ENCODE results near the gene PRR22. TPM values are rescaled to one million over a fixed set of nuclear protein-coding genes. Genes with fewer than 3 reads are reported as not detected.

The PRR22 gene
- total RNA-seq, 3 donors from 2014 or later (not counting 1 experiment from before 2014, with no cell fraction given): 2.4 to 5.4 (median 4.2) TPM

DNA sequence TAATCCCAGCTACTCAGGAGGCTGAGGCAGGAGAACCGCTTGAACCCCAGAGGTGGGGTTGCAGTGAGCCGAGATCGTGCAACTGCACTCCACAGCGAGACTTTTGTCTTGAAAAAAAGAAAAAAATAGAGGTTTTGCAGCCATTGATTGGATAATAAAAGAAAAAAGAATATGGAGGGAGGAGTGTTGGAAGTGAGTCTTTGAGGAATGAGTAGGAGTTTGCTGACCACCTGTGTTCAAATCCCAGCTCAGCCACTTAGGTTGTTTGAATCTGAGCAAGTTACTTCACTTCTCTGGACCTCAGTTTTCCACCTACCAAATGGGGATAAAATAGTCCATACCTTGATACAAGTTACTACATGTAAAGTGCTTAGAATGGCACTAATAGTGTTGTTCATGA is 26.6 kb upstream of the PRR22 start:
- no peaks in the 10 kb centered on the region for H3K36me3 ChIP-seq (ENCODE audit: control insufficient read depth, insufficient read depth, low read length)
- H3K27ac ChIP-seq (ENCODE audit: low read length): no peak overlapping the region
- TF ChIP-seq, protein P1, sequence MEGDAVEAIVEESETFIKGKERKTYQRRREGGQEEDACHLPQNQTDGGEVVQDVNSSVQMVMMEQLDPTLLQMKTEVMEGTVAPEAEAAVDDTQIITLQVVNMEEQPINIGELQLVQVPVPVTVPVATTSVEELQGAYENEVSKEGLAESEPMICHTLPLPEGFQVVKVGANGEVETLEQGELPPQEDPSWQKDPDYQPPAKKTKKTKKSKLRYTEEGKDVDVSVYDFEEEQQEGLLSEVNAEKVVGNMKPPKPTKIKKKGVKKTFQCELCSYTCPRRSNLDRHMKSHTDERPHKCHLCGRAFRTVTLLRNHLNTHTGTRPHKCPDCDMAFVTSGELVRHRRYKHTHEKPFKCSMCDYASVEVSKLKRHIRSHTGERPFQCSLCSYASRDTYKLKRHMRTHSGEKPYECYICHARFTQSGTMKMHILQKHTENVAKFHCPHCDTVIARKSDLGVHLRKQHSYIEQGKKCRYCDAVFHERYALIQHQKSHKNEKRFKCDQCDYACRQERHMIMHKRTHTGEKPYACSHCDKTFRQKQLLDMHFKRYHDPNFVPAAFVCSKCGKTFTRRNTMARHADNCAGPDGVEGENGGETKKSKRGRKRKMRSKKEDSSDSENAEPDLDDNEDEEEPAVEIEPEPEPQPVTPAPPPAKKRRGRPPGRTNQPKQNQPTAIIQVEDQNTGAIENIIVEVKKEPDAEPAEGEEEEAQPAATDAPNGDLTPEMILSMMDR (IDR thresholded peaks at IDR 0.05): no peak
- H3K4me1 Mint-ChIP-seq: no peaks in the 10 kb centered on the region
- intact Hi-C loops (cut with micrococcal nuclease): no loop called here
- no peaks in the 10 kb centered on the region for H3K9me3 Mint-ChIP-seq
- peaks cover 7 to 12% of the 10 kb centered on the region in 2 donors for H3K27me3 Mint-ChIP-seq (ENCODE audit: low read depth in 2 of 2)
- H3K4me3 Mint-ChIP-seq: no peak overlapping the region
- ATAC-seq: no peak
- H3K27me3 ChIP-seq (ENCODE audit: control insufficient read depth, insufficient read depth, low read length): no peaks in the 10 kb centered on the region
- DNase-seq: no peak
- H3K27ac Mint-ChIP-seq: no peak overlapping the region
- no peaks in the 10 kb centered on the region for H3K36me3 Mint-ChIP-seq
- H3K4me1 ChIP-seq (ENCODE audit: control insufficient read depth, insufficient read depth, low read length): no peaks in the 10 kb centered on the region
- WGBS (ENCODE audit: insufficient coverage): 93% methylated on average over 4 of the region's 4 CpGs
- H3K9me3 ChIP-seq (ENCODE audit: control insufficient read depth, insufficient read depth, low read length): no peaks in the 10 kb centered on the region
- no peak overlapping the region for H3K4me3 ChIP-seq (ENCODE audit: low read length)

DNA sequence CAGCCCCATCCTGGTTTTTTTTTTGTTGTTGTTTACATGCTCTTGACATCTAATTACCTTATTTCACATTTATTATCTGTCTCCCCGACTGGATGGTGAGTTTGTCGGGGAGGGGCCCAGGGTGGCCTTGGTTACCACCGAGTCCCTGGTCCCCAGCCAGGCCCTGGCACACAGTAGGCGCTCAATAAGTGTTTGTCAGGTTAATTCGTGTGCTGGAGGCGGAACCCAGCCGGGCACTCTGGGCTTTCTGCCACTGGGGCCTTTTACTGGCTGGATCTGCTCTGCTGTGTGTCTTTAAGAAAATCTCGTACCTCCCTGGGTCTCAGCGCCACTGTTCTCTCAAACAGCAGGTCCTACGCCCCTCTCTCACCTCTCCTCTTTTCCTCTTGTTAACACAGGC is 24.9 kb upstream of the PRR22 start:
- H3K36me3 Mint-ChIP-seq: no peaks in the 10 kb centered on the region
- intact Hi-C loops (cut with micrococcal nuclease): no loop called here
- Histone ChIP-seq H3K36me3 (ENCODE audit: control insufficient read depth, insufficient read depth, low read length) (no peaks in the 10 kb centered on the region), H3K27me3 (ENCODE audit: control insufficient read depth, insufficient read depth, low read length) (peaks cover 3% of the 10 kb centered on the region), H3K4me3 (ENCODE audit: low read length) (no peak overlapping the region), H3K4me1 (ENCODE audit: control insufficient read depth, insufficient read depth, low read length) (peaks cover 9% of the 10 kb centered on the region), H3K9me3 (ENCODE audit: control insufficient read depth, insufficient read depth, low read length) (no peaks in the 10 kb centered on the region), H3K27ac (ENCODE audit: low read length) (no peak overlapping the region)
- WGBS (ENCODE audit: insufficient coverage): 81% methylated on average over 10 of the region's 10 CpGs
- no peak overlapping the region for H3K27ac Mint-ChIP-seq
- ATAC-seq (no peak), DNase-seq (no peak)
- no peak overlapping the region for H3K4me3 Mint-ChIP-seq
- H3K27me3 Mint-ChIP-seq (ENCODE audit: low read depth in 2 of 2): peaks cover 7 to 16% of the 10 kb centered on the region in 2 donors
- H3K4me1 Mint-ChIP-seq: peaks cover 0 to 3% of the 10 kb centered on the region in 2 donors
- no peaks in the 10 kb centered on the region for H3K9me3 Mint-ChIP-seq
- TF ChIP-seq, protein P1 (IDR thresholded peaks at IDR 0.05): no peak

DNA sequence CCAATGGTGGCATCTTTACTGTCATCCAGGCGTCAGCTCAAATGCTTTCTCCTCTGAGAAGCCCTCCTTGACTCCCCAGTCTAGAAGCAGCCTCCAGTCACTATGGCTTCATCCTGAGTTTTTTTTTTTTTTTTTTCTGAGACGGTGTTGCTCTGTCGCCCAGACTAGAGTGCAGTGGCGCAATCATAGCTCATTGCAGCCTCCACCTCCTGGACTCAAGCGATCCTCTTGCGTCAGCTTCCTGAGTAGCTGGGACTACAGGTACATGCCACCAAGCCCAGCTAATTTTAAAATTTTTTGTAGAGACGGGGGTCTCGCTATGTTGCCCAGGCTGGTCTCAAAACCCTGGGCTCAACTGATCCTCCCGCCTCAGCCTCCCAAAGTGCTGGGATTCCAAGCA is 24.5 kb upstream of the PRR22 start:
- Mint-ChIP-seq H3K9me3 (no peaks in the 10 kb centered on the region), H3K4me1 (peaks cover 4 to 7% of the 10 kb centered on the region in 2 donors), H3K36me3 (no peaks in the 10 kb centered on the region), H3K27ac (no peak overlapping the region), H3K27me3 (ENCODE audit: low read depth in 2 of 2) (peaks cover 7 to 20% of the 10 kb centered on the region in 2 donors), H3K4me3 (no peak overlapping the region)
- WGBS (ENCODE audit: insufficient coverage): 84% methylated on average over 9 of the region's 9 CpGs
- no peak for ATAC-seq
- intact Hi-C loops (cut with micrococcal nuclease): no loop called here
- no peak overlapping the region for H3K27ac ChIP-seq (ENCODE audit: low read length)
- TF ChIP-seq, protein P1 (IDR thresholded peaks at IDR 0.05): no peak
- H3K9me3 ChIP-seq (ENCODE audit: control insufficient read depth, insufficient read depth, low read length): no peaks in the 10 kb centered on the region
- H3K27me3 ChIP-seq (ENCODE audit: control insufficient read depth, insufficient read depth, low read length): peaks cover 7% of the 10 kb centered on the region
- no peak overlapping the region for H3K4me3 ChIP-seq (ENCODE audit: low read length)
- H3K36me3 ChIP-seq (ENCODE audit: control insufficient read depth, insufficient read depth, low read length): no peaks in the 10 kb centered on the region
- no peak for DNase-seq
- peaks cover 13% of the 10 kb centered on the region for H3K4me1 ChIP-seq (ENCODE audit: control insufficient read depth, insufficient read depth, low read length)

DNA sequence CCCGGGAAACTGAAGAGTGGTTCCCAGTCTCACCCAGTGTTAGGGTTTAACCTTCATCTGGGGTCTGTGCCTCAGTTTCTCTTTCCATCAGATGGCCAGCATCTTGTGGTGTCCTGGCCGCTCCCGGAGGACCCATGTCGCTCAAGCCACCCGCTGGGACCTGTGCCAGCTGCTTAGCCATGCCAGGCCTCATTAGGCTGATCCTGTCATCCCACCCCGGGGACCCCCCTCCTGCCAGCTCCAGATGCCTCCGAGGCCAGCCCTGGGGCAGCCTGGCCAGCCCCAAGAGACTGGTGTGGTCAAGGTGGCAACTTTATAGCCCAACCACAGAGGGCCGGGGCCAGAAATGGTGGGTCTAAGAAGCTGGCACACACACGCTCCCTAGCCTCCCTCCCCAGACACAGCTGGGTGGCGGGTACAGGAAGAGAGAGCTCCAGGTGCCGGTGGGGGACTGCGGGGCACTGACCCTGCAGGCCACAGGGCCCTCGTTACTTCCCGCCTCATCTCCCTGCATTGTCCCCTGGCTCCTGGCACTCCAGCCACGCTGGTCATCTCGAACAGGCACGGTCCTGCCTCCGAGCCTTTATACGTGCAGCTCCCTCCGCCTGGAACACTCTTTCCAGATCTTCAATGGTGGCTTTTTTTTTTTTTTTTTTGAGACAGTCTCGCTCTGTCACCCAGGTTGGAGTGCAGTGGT is 23.7 kb upstream of the PRR22 start:
- Histone ChIP-seq H3K4me1 (ENCODE audit: control insufficient read depth, insufficient read depth, low read length) (peaks cover 21% of the 10 kb centered on the region), H3K36me3 (ENCODE audit: control insufficient read depth, insufficient read depth, low read length) (no peaks in the 10 kb centered on the region), H3K4me3 (ENCODE audit: low read length) (no peak overlapping the region), H3K27ac (ENCODE audit: low read length) (no peak overlapping the region), H3K27me3 (ENCODE audit: control insufficient read depth, insufficient read depth, low read length) (peaks cover 14% of the 10 kb centered on the region), H3K9me3 (ENCODE audit: control insufficient read depth, insufficient read depth, low read length) (no peaks in the 10 kb centered on the region)
- no peaks in the 10 kb centered on the region for H3K9me3 Mint-ChIP-seq
- H3K36me3 Mint-ChIP-seq: no peaks in the 10 kb centered on the region
- peaks cover 11 to 14% of the 10 kb centered on the region in 2 donors for H3K4me1 Mint-ChIP-seq
- TF ChIP-seq, protein P1 (IDR thresholded peaks at IDR 0.05): no peak
- DNase-seq (no peak), ATAC-seq (no peak)
- no peak overlapping the region for H3K4me3 Mint-ChIP-seq
- peaks cover 7 to 28% of the 10 kb centered on the region in 2 donors for H3K27me3 Mint-ChIP-seq (ENCODE audit: low read depth in 2 of 2)
- 74% methylated on average over 20 of the region's 21 CpGs for WGBS (ENCODE audit: insufficient coverage)
- intact Hi-C loops (cut with micrococcal nuclease): no loop called here
- H3K27ac Mint-ChIP-seq: no peak overlapping the region

All from natural killer cell (primary cell).